Mesendoderm (in vitro differentiated cells): ENCODE results near the gene DIPK2A.

Experiments used
- DNase-seq: peaks from one replicate; pipeline ENCODE4 v3.0.0; 2013
- H2AK5ac ChIP-seq: 2 replicates; pipeline ENCODE4 v1.6.1; 2013; ENCODE audit warnings: low read length, inconsistent platforms
- H2BK120ac ChIP-seq: 2 replicates; pipeline ENCODE4 v1.6.1; 2013; ENCODE audit warnings: low read depth, mild to moderate bottlenecking, low read length, moderate library complexity, mixed read lengths
- H2BK15ac ChIP-seq: replicated peaks from 2 replicates; pipeline ENCODE4 v1.6.1; 2013; ENCODE audit warnings: low read depth, mild to moderate bottlenecking, moderate library complexity
- H2BK5ac ChIP-seq: 2 replicates; pipeline ENCODE4 v1.6.1; 2013; ENCODE audit warnings: low read length, inconsistent platforms
- H3K18ac ChIP-seq: 2 replicates; pipeline ENCODE4 v1.6.1; 2013; ENCODE audit warnings: mild to moderate bottlenecking, low read length, mixed read lengths
- H3K23ac ChIP-seq: one replicate; pipeline ENCODE4 v1.6.1; 2013; ENCODE audit warnings: low read length
- H3K27ac ChIP-seq: 2 replicates; pipeline ENCODE4 v1.5.1; 2013; ENCODE audit warnings: low read depth, mild to moderate bottlenecking, inconsistent platforms, low read length, moderate library complexity
- H3K27me3 ChIP-seq: 2 replicates; pipeline ENCODE4 v1.6.1; 2013; ENCODE audit warnings: low read length, control low read depth, mild to moderate bottlenecking, inconsistent platforms; ENCODE audit not compliant: insufficient read depth, poor library complexity
- H3K36me3 ChIP-seq: 2 replicates; pipeline ENCODE4 v1.6.1; 2013; ENCODE audit warnings: low read length, inconsistent platforms; ENCODE audit not compliant: control insufficient read depth, insufficient read depth
- H3K4ac ChIP-seq: one replicate; pipeline ENCODE4 v1.6.1; 2013; ENCODE audit warnings: low read depth, mild to moderate bottlenecking, low read length, moderate library complexity
- H3K4me1 ChIP-seq: 2 replicates; pipeline ENCODE4 v1.6.1; 2013; ENCODE audit warnings: low read depth, low read length, inconsistent platforms; ENCODE audit not compliant: control insufficient read depth
- H3K4me2 ChIP-seq: 2 replicates; pipeline ENCODE4 v1.6.1; 2013; ENCODE audit warnings: low read length
- H3K4me3 ChIP-seq: 2 replicates; pipeline ENCODE4 v1.5.1; 2013; ENCODE audit warnings: mild to moderate bottlenecking, low read length
- H3K56ac ChIP-seq: one replicate; pipeline ENCODE4 v1.6.1; 2013; ENCODE audit warnings: low read length
- H3K79me1 ChIP-seq: 2 replicates; pipeline ENCODE4 v1.6.1; 2013; ENCODE audit warnings: low read length, inconsistent platforms
- H3K79me2 ChIP-seq: 2 replicates; pipeline ENCODE4 v1.6.1; 2013; ENCODE audit warnings: mild to moderate bottlenecking, low read length; ENCODE audit not compliant: control insufficient read depth, insufficient read depth
- H3K9ac ChIP-seq: 2 replicates; pipeline ENCODE4 v1.6.1; 2013; ENCODE audit warnings: low read length, inconsistent platforms
- H4K5ac ChIP-seq: one replicate; pipeline ENCODE4 v1.6.1; 2013; ENCODE audit warnings: low read length
- H4K8ac ChIP-seq: one replicate; pipeline ENCODE4 v1.6.1; 2013; ENCODE audit warnings: low read depth, mild to moderate bottlenecking, control low read depth, low read length, moderate library complexity
- WGBS: extraction: QIAGEN DNeasy Blood & Tissue Kit; methylation state at CpG from one replicate; pipeline ENCODE4 v1.1.7; 2013; ENCODE audit warnings: low lambda C conversion rate, missing lambda C conversion rate; ENCODE audit not compliant: insufficient coverage; ENCODE audit errors: extremely low coverage; 5-methylcytosine and 5-hydroxymethylcytosine counted together

The DIPK2A gene

GRCh38 chr3:143972505-143973258 is 1.1 kb downstream of the DIPK2A start:
- H2BK5ac ChIP-seq, result peak overlapping the region; percentile 69
- peak overlapping the region; percentile 25 for H3K4ac ChIP-seq
- peak overlapping the region; percentile 94 for H3K23ac ChIP-seq
- no peaks in the 10 kb centered on the region for H3K27me3 ChIP-seq
- peak overlapping the region; percentile 49 for H3K4me3 ChIP-seq
- no CpG with 5 or more reads among the region's 83 CpGs for WGBS
- H3K79me1 ChIP-seq, result no peaks in the 10 kb centered on the region
- no peaks in the 10 kb centered on the region for H3K4me1 ChIP-seq
- H2BK15ac ChIP-seq, result no peak overlapping the region
- H3K36me3 ChIP-seq, result no peaks in the 10 kb centered on the region
- H3K56ac ChIP-seq, result peak overlapping the region; percentile 100
- H3K4me2 ChIP-seq, result peak overlapping the region; percentile 29
- peak overlapping the region; percentile 73 for H3K18ac ChIP-seq
- H2AK5ac ChIP-seq, result no peak overlapping the region
- H3K9ac ChIP-seq, result peak overlapping the region; percentile 77
- peak; percentile 92 for DNase-seq
- H3K27ac ChIP-seq, result peak overlapping the region; percentile 100
- H4K8ac ChIP-seq, result no peak overlapping the region
- no peak overlapping the region for H2BK120ac ChIP-seq
- no peak overlapping the region for H4K5ac ChIP-seq
- peaks cover 40% of the 10 kb centered on the region for H3K79me2 ChIP-seq

DNA sequence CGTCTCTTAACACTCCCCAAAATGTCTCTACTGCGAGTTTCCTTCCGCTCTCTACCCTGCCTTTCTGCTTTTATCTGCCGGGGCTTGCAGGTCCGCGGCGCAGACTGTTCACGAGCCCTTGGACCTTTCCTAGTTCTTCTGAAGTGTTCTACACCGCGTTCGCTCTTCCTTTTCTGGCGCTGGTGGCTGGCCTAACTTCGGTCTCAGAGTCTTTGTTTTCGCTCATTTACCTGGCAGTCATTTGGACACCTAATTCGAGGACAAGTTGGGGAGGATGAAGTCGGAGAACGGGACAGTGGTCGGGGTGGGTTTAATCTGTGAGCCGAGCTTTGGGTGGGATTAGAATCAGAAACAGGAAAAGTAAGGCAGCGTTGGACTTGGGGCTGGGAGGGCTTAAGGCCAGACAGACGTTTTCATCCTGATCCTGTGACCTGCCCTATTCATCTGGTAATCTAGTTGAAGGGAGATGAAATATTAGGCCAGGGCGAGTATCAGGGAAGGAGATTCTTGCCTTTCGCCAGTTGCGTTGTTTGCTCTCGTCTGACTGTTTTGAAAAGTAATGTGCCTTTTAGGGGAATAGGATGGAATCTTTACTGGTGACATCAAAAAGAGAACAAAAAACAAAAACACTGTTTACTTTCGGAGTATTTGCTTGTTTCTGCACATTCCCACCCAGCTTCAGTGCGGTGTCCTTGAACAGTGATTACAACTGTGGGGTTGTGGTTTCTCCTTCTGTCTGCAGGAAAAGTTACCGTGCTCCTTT is 1.8 kb downstream of the DIPK2A start:
- H4K5ac ChIP-seq, result no peak overlapping the region
- no peak overlapping the region for H4K8ac ChIP-seq
- WGBS, result no CpG with 5 or more reads among the region's 28 CpGs
- no peak overlapping the region for H2BK120ac ChIP-seq
- H3K23ac ChIP-seq, result no peak overlapping the region
- no peak overlapping the region for H3K4ac ChIP-seq
- no peak overlapping the region for H2AK5ac ChIP-seq
- peak overlapping the region; percentile 29 for H3K4me2 ChIP-seq
- peak overlapping the region; percentile 49 for H3K4me3 ChIP-seq
- DNase-seq, result no peak
- no peaks in the 10 kb centered on the region for H3K27me3 ChIP-seq
- peak overlapping the region; percentile 77 for H3K9ac ChIP-seq
- peak overlapping the region; percentile 73 for H3K18ac ChIP-seq
- peak overlapping the region; percentile 20 for H3K27ac ChIP-seq
- no peaks in the 10 kb centered on the region for H3K79me1 ChIP-seq
- H3K36me3 ChIP-seq, result no peaks in the 10 kb centered on the region
- peaks cover 47% of the 10 kb centered on the region for H3K79me2 ChIP-seq
- no peak overlapping the region for H2BK15ac ChIP-seq
- no peaks in the 10 kb centered on the region for H3K4me1 ChIP-seq
- peak overlapping the region; percentile 100 for H3K56ac ChIP-seq
- no peak overlapping the region for H2BK5ac ChIP-seq

DNA sequence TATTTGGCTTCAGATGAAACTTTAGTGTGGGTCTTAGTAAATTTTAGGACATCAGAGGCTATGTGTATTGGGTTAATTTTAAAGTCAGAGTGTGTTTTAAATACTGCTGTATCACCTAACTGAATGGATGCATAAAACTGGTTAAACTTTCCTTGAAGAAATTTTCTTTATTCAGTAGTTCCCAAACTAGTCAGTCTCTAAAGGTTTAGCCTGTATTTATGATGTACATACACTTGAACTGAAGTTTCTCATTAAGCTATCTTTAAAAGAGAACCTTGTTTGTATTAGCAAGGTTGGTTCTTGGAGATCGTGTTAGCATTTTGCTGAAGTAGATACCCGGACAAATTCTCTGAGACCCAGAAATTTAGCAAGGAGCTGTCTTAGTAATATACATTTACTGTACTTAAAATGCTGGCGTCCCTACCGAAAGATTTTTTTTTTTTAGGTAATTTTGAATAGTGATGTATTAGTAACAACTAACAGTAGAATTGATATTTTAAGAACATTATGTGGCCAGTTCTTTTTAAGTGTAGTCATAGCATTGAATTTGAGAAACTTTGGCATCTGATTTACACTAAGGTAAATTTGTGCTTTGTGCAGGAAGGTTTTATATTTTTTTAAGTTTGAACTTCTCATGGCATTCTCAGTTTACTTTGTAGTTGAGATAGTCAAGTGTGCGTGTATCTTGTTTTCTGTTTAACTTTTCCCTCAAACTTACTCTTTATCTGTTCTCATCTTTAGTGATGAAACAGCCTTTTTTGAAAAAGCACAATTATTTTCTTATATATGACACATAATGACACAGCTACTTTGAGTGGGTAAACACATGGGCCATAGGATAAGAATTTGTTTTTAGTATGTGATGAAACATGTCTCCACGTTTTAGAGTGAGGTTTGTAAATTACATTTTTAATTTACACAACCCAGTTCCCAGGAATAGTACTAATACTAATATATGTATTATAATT is 2.9 kb downstream of the DIPK2A start:
- Histone ChIP-seq H3K56ac (peak overlapping the region; percentile 44), H3K23ac (no peak overlapping the region), H3K4me2 (peak overlapping the region; percentile 18), H4K8ac (no peak overlapping the region), H3K18ac (no peak overlapping the region), H4K5ac (no peak overlapping the region), H2BK5ac (no peak overlapping the region), H3K27me3 (no peaks in the 10 kb centered on the region), H3K27ac (no peak overlapping the region), H2AK5ac (no peak overlapping the region), H3K4me1 (no peaks in the 10 kb centered on the region), H3K79me1 (no peaks in the 10 kb centered on the region), H3K4ac (no peak overlapping the region), H3K4me3 (peak overlapping the region; percentile 20), H2BK120ac (no peak overlapping the region), H3K9ac (peak overlapping the region; percentile 77), H3K79me2 (peaks cover 51% of the 10 kb centered on the region), H2BK15ac (no peak overlapping the region), H3K36me3 (no peaks in the 10 kb centered on the region)
- WGBS, result no CpG with 5 or more reads among the region's 6 CpGs
- DNase-seq, result no peak

- no peak overlapping the region for H3K4me2 ChIP-seq
- H3K4me1 ChIP-seq, result no peaks in the 10 kb centered on the region
- H4K8ac ChIP-seq, result no peak overlapping the region
- H3K27me3 ChIP-seq, result no peaks in the 10 kb centered on the region
- H3K9ac ChIP-seq, result no peak overlapping the region
- H3K79me2 ChIP-seq, result peaks cover 59% of the 10 kb centered on the region
- no peak overlapping the region for H2AK5ac ChIP-seq
- no peak overlapping the region for H3K27ac ChIP-seq
- no peak overlapping the region for H3K4me3 ChIP-seq
- H3K36me3 ChIP-seq, result no peaks in the 10 kb centered on the region
- H3K23ac ChIP-seq, result no peak overlapping the region
- no peak overlapping the region for H3K56ac ChIP-seq
- no CpG with 5 or more reads among the region's 3 CpGs for WGBS
- H2BK15ac ChIP-seq, result no peak overlapping the region
- H4K5ac ChIP-seq, result no peak overlapping the region
- H2BK5ac ChIP-seq, result no peak overlapping the region
- H3K18ac ChIP-seq, result no peak overlapping the region
- no peaks in the 10 kb centered on the region for H3K79me1 ChIP-seq
- no peak overlapping the region for H2BK120ac ChIP-seq
- no peak overlapping the region for H3K4ac ChIP-seq
- DNase-seq, result peak; percentile 29
These were observed 4.0 kb downstream of the DIPK2A start for GRCh38 chr3:143975554-143976152.
